ENCODE measurements around the gene PPHLN1. TPM values are rescaled to one million over a fixed set of nuclear protein-coding genes. Genes with fewer than 3 reads are reported as not detected.

PPHLN1 gene
- total RNA-seq, 1 donor from 2014 or later, result 1.7 TPM

DNA sequence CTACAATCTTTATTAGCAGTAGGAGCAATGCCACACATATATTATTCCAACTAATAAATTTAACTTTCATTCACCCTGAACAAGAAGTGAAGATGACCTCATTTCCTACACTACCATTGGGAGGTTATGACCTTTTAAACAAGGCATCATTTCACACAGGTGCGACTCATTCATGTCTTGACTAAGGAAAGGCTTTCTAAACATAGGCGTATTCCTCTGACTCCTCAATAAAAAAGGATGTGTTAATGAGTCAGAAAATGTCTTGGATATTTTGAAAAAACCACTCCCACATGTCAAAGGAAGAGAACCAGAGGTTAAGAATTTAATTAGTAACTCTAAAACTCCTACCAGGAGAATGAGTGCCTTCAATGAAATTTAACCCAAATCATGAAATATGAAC, 148.4 kb downstream of the PPHLN1 start:
- Histone ChIP-seq H3K4me3 (no peak overlapping the region), H3K36me3 (no peaks in the 10 kb centered on the region), H3K4me1 (no peaks in the 10 kb centered on the region), H3K27ac (no peak overlapping the region), H3K9me3 (no peaks in the 10 kb centered on the region), H3K27me3 (no peaks in the 10 kb centered on the region)
- DNase-seq (ENCODE audit: low spot score in 2 of 2), result no peak
- TF ChIP-seq, protein P1, sequence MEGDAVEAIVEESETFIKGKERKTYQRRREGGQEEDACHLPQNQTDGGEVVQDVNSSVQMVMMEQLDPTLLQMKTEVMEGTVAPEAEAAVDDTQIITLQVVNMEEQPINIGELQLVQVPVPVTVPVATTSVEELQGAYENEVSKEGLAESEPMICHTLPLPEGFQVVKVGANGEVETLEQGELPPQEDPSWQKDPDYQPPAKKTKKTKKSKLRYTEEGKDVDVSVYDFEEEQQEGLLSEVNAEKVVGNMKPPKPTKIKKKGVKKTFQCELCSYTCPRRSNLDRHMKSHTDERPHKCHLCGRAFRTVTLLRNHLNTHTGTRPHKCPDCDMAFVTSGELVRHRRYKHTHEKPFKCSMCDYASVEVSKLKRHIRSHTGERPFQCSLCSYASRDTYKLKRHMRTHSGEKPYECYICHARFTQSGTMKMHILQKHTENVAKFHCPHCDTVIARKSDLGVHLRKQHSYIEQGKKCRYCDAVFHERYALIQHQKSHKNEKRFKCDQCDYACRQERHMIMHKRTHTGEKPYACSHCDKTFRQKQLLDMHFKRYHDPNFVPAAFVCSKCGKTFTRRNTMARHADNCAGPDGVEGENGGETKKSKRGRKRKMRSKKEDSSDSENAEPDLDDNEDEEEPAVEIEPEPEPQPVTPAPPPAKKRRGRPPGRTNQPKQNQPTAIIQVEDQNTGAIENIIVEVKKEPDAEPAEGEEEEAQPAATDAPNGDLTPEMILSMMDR (IDR thresholded peaks at IDR 0.05), result no peak
- intact Hi-C loops (cut with DNase I), result no loop called here

DNA sequence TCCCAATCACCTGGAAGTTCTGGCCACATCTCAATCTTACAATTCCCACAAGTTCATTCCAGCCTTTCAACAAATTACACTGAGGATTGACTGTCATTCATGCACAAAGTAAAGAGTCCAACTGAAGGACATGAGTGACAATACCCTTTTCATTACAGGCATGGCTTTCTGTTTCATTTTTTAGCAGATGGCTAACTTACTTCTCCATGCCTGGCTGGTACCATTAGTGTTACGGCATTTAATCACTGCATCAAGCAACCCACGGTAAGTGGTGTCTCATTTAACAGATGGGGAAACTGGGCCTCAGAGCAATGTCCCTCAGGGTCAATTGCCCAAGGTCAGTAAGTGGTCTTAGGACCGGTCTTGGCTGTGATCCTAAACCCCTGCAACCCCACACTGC, 149.1 kb downstream of the PPHLN1 start:
- H3K4me1 ChIP-seq, result no peaks in the 10 kb centered on the region
- H3K27me3 ChIP-seq, result no peaks in the 10 kb centered on the region
- no peak for DNase-seq (ENCODE audit: low spot score in 2 of 2)
- H3K9me3 ChIP-seq, result no peaks in the 10 kb centered on the region
- TF ChIP-seq, protein P1 (IDR thresholded peaks at IDR 0.05), result no peak
- intact Hi-C loops (cut with DNase I), result no loop called here
- H3K4me3 ChIP-seq, result no peak overlapping the region
- no peak overlapping the region for H3K27ac ChIP-seq
- H3K36me3 ChIP-seq, result no peaks in the 10 kb centered on the region

DNA sequence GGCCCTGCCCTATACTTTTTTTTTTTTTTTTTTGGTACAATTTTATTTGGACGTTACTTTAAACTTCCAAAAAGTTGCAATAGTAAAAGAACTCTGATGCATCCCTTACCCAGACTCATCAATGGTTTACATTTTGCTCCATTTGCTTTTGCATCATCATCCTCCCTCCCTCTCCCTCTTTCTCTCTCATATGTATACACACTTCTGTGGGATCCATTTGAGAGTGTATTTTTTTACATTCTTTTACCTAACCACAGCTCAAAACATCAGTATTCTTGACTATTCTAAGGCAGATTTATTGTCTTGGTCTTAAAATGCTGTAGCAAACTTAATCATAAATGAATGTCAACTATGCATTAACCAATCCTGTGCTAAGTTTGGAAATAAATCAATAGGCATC, 152.0 kb downstream of the PPHLN1 start:
- intact Hi-C loops (cut with DNase I), result no loop called here
- no peaks in the 10 kb centered on the region for H3K36me3 ChIP-seq
- no peaks in the 10 kb centered on the region for H3K27me3 ChIP-seq
- no peak overlapping the region for H3K27ac ChIP-seq
- TF ChIP-seq, protein P1 (IDR thresholded peaks at IDR 0.05), result no peak
- no peak for DNase-seq (ENCODE audit: low spot score in 2 of 2)
- H3K4me3 ChIP-seq, result no peak overlapping the region
- no peaks in the 10 kb centered on the region for H3K9me3 ChIP-seq
- no peaks in the 10 kb centered on the region for H3K4me1 ChIP-seq

DNA sequence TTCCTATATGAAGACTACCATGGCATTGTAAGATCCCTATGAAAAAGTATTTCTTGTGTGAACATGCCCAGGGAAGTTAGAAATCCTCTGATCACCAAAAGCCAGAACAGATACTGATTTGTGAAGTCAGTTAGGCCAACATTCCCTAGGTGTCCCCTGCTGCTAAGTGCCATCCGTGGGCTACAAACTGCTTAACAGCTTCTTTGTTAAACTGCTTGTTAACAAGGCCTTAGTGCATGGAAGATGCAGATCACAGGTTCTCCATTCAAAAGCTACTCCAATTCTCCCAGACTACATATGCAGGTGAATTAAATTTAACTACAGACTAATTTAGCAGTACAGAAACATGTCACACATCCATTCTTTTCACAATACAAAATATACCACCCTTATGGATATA, 155.4 kb downstream of the PPHLN1 start:
- TF ChIP-seq, protein P1 (IDR thresholded peaks at IDR 0.05), result no peak

DNA sequence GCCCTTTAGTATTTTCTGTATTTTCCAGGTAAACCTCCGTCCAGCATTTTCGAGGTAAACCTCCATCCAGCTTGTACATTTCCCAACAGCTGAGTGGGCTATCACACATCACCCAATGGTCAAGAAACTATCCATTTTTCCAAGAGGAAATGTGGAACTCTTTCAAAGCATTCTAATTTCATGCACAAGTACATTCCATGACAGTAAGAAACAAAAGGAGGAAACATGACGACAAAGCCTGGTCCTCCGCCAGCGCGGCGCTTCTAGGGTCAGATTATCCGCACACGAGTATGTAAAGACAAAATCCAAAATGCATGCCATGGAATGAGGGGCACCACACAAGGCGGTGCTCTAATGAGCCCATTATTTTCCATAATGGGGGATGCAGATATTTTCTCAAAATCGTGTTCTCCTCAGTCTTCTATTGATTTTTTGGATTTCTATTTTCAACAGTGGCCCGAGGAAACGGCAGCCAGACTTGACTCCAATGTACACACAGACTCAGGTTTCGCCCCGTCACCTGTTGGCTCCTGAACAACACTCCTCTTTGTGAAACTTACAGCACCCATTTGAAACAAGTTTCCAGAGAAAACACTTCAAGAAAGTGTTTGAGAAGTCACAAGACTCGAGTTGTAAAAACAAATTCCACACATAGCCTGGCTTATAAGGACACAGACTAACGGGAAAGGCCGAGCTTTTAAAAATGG, 156.2 kb downstream of the PPHLN1 start:
- intact Hi-C loops (cut with DNase I), result loop anchor here (2.0 to 10.0 kb wide), 3 partner anchors 107 to 857 kb away; partner anchors contain the start of gene PRICKLE1
- no peaks in the 10 kb centered on the region for H3K4me1 ChIP-seq
- no peaks in the 10 kb centered on the region for H3K9me3 ChIP-seq
- no peaks in the 10 kb centered on the region for H3K27me3 ChIP-seq
- peak overlapping the region; percentile 64 to 68 for H3K27ac ChIP-seq
- no peaks in the 10 kb centered on the region for H3K36me3 ChIP-seq
- TF ChIP-seq, protein P1 (IDR thresholded peaks at IDR 0.05), result no peak
- no peak for DNase-seq (ENCODE audit: low spot score in 2 of 2)
- peak overlapping the region; percentile 63 to 78 for H3K4me3 ChIP-seq

More for the DNA sequence above, 155.4 kb downstream of the PPHLN1 start:
- Histone ChIP-seq H3K4me1 (no peaks in the 10 kb centered on the region), H3K9me3 (no peaks in the 10 kb centered on the region), H3K27me3 (no peaks in the 10 kb centered on the region), H3K4me3 (no peak overlapping the region), H3K36me3 (no peaks in the 10 kb centered on the region), H3K27ac (no peak overlapping the region)
- no peak for DNase-seq (ENCODE audit: low spot score in 2 of 2)
- intact Hi-C loops (cut with DNase I), result loop anchor here (10.0 kb wide), 1 partner anchor 263 kb away; no protein-coding TSS in a partner anchor

All from ascending aorta (tissue), 2 donors.